Ovary (tissue), 3 donors: ENCODE data around the gene TRAPPC14.

Source experiments
- CTCF ChIP-seq, 3 donors: fragments of 450-650 bp in 2 of 3; fragments of 200-600 bp in 1 of 3; IDR thresholded peaks; one replicate each; pipeline versions ENCODE4 v1.5.1 to v1.8.0; 2016 to 2022; ENCODE audit warnings: antibody characterized with exemption in 3 of 3, mild to moderate bottlenecking in 1 of 3
- EP300 ChIP-seq: sonication (generic); formaldehyde crosslinking; IDR thresholded peaks from one replicate; pipeline ENCODE4 v1.6.1; 2017; ENCODE audit warnings: antibody characterized with exemption
- donor health status: DM: no; HTN: no; CAD: no.

- TF ChIP-seq CTCF (IDR thresholded peaks at IDR 0.05): no peak
- TF ChIP-seq EP300: no peak
Observed at GRCh38 chr7:100152404-100152803, 6.1 kb downstream of the TRAPPC14 start.
